AG08395 (cell line): Measurements from ENCODE around the gene ZNF79.

Experiments
- DNase-seq: peaks from one replicate; pipeline ENCODE4 v3.0.0; 2012; ENCODE audit warnings: mixed read lengths, low spot score

Gene ZNF79

DNA sequence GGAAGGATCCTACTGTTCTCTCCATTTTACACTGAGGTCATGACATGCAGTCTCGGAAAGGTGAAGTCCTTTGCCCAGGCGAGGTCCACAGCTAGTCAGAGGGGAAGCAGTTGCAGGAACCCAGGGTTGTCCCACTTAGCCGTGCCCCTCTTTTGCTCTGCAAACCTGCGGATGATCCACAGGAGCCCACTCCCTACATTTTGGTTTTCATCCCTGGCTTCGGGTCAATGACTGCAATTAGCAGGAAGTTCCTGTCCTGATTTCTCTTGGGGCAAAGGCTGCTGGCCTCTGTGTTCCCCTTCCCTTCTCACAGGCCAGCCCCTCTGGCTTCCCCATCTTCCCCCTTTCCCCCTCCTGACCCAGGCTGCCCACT, 25.9 kb upstream of the ZNF79 start:
- DNase-seq: no peak

DNA sequence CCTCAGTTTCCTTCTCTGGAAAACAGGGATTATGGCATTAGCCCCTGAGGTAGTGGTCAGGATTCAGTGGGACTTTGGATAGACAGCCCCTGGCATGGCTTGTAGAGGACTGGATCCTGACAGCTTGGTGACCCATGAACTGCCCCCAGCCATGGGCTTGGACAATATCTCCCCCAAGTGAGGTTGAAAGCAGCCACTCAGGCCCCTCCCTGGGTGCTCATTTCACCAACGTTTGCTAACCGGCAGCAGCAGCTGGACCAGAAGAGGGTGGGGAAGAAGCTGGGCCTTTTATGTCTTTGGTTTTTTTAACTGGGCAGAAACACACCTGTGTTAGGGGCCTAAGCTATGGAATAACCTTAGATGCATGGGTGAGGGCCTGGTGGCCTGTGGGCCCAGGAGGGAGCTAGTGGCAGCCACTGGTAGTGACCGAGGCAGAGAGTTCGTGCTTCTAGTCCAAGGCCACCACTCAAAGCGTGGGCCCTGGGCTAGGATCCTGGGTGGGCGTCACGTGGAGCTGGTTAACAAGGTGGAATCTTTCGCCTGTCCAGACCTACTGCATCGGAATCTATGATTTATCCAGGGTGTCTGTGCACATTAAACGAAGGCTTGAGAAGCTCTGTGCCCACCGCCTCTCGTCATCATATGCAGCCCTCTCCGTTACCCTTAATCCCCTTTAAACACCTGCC, 25.3 kb upstream of the ZNF79 start:
- no peak for DNase-seq

DNA sequence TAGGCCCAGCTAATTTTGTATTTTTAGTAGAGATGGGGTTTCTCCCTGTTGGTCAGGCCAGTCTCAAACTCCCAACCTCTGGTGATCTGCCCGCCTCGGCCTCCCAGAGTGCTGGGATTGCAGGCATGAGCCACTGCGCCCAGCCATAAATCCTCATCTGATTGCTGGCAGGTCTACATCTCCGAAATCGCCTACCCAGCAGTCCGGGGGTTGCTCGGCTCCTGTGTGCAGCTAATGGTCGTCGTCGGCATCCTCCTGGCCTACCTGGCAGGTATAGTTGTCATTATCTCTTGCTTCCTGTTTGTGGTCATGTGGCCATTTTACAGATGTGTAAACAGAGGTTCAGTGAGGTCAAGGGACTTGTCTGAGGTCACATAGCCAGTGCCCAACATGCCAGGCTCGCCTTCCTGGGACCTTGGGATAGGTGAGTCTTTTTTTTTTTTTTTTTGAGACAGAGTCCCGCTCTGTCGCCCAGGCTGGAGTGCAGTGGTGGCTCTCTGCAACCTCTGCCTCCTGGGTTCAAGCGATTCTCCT, 24.4 kb upstream of the ZNF79 start:
- DNase-seq: no peak

DNA sequence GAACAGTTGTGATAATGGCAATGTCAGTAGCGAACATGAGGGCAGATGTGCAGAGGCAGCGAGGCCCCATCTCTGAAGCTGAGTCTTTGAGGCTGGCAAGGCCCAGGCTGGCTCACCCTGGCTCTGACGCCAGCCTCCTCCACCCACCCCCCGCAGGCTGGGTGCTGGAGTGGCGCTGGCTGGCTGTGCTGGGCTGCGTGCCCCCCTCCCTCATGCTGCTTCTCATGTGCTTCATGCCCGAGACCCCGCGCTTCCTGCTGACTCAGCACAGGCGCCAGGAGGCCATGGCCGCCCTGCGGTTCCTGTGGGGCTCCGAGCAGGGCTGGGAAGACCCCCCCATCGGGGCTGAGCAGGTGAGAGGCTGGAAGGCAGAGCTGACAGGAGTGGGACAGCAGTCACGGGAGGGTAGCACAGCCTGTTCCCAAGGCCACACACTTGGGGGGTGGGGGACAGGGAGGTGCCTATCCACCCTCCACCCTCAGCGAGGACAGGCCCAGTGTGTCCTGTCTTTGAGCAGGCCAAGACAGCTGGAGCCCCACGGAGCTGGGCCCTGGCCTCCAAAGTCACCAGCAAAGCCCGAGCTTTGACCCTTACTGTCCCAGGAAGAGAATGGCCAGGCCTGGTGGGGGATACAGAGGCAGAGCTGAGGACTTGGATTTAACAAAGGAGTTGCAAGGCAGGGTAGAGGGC, 21.6 kb upstream of the ZNF79 start:
- DNase-seq: no peak

DNA sequence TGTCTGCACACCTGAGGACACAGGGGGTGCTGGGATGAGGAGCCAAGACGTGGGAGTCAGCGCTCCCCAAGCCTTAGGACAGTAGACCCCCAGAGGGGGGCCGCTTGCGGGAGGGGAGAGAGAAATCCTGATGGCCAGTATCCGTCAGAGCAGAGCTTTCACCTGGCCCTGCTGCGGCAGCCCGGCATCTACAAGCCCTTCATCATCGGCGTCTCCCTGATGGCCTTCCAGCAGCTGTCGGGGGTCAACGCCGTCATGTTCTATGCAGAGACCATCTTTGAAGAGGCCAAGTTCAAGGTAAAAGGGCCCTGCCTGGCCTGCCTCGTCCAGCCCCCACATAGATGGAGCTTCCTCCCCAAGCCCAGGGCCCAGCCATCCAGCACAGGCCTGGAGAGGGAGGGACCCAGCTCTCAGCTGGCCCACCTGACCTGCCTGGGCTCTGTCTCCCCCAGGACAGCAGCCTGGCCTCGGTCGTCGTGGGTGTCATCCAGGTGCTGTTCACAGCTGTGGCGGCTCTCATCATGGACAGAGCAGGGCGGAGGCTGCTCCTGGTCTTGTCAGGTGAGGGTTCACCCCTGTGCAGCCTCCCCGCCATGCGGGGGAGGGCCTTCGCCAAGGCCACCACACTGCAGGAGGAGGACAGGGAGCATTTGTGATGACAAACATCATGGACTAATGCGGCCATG, 20.5 kb upstream of the ZNF79 start:
- DNase-seq: no peak

DNA sequence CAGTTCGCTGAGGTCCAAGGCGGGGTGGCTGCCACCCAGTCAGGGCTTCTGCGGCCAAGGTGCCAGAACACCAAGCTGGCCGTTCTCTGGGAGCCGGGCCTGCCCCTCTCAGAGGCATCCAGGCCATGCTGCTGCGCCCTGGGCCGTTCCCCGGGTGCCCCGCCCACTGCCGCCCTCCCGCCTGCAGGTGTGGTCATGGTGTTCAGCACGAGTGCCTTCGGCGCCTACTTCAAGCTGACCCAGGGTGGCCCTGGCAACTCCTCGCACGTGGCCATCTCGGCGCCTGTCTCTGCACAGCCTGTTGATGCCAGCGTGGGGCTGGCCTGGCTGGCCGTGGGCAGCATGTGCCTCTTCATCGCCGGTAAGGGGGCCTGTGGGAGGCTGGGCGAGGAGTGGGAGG, 19.6 kb upstream of the ZNF79 start:
- no peak for DNase-seq

DNA sequence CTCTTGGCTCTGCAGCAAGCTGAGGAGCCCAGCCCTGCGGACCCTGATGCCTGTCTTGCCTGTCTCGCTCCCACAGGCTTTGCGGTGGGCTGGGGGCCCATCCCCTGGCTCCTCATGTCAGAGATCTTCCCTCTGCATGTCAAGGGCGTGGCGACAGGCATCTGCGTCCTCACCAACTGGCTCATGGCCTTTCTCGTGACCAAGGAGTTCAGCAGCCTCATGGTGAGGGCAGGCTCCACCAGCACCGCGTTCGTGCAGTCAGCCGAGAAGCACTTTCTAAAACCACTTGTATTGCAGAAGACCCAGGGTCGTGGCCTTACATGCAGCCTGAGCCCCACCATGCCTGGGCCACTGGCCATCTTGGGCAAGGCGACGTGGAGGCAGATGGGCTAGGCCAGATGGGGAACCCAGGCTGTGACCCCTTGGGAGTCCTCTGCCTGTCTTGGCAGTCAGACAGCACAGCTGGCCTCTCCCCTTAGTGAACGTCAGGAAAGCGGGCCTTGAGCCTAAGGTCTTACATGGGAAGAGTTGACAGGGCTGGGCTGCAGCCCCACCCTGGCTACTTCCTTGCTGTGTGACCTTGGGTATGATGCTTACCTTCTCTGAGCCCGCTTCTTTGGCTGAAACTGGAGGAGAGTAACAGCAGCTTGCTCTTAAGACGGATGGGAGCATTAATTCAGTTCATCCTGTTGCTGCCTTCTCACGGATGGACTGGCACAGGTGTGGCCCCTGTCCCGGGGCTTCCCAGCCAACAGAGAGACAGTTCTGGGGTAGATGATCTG, 18.6 kb upstream of the ZNF79 start:
- DNase-seq: no peak

DNA sequence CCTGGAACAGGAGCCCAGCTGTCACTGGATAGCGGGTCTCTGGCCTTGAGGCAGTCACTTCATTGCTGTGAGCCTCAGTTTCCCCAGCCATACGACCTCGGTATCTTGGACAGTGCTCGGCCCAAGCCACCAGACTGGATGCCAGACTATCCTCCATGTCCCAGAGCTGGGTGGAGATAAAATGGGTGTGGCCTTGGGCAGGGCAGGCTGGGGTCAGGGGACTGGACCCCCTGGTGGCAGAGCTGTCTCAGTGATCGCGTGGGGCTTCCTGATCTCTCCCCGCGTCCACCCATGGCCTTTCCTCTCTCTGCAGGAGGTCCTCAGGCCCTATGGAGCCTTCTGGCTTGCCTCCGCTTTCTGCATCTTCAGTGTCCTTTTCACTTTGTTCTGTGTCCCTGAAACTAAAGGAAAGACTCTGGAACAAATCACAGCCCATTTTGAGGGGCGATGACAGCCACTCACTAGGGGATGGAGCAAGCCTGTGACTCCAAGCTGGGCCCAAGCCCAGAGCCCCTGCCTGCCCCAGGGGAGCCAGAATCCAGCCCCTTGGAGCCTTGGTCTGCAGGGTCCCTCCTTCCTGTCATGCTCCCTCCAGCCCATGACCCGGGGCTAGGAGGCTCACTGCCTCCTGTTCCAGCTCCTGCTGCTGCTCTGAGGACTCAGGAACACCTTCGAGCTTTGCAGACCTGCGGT, 17.2 kb upstream of the ZNF79 start:
- no peak for DNase-seq

DNA sequence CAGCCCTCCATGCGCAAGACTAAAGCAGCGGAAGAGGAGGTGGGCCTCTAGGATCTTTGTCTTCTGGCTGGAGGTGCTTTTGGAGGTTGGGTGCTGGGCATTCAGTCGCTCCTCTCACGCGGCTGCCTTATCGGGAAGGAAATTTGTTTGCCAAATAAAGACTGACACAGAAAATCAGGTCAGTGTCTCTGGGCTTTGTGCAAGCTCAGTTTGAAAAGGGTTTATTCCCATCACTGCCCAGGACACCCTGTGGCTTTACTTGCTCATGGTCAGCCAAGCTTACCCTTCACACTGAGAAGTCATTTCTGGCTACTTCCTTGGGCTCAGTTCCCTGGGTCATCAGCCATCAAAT, 16.7 kb upstream of the ZNF79 start:
- no peak for DNase-seq

DNA sequence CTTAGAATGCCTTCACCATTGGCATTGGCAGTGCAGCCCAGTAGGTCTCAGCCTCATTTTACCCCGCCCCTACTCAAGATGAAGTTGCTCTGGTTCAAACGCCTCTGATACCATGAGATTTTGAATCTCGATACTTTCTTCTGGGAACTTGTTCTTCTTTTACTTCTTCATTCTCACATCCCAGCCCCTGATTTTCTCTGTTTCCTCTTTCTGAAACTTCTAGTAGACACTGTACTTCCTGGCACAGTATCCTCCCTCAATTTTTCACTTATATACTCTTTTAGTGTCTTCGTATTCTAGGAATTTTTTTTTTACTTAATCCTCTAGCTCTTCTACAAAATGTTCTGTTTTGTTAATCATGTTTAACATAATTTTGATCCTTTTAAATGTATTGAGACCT, 13.1 kb upstream of the ZNF79 start:
- no peak for DNase-seq

DNA sequence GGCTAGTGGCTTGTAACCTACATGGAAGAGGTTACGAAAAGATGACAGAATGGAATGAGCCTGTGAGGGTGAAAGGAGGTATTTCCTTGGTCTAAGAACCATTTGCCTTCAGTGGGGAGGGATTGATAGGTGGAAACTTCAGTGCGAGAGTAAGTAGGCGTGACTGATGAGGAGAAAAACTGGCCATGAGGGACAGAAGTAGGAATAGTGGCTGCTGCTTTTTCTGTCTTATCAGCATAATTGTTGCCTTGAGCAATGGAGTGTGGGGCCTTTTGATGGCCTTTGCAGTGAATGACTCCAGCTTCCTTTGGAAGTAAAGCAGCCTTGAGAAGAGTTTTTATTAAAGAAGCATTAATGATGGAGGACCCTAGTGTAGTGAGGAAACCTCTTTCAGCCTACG, 9.0 kb upstream of the ZNF79 start:
- no peak for DNase-seq

DNA sequence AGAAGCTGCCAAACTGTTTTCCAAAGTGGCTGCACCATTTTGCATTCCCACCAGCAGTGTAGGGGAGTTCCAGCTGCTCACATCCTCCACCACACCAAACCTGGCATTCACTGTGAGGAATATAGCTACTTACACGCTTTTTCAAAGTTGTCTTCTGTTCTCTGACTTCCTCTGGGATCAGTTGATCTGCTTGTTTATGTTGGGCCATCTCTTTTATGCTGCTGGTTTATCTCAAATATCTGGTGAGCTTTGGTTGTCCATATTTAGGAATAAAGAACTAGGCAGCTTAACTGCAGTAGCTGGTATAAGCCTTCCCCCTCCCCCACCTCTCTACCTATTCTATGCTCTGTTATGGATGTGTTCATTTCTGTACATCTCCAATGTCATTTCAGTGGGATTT, 8.5 kb upstream of the ZNF79 start:
- no peak for DNase-seq

DNA sequence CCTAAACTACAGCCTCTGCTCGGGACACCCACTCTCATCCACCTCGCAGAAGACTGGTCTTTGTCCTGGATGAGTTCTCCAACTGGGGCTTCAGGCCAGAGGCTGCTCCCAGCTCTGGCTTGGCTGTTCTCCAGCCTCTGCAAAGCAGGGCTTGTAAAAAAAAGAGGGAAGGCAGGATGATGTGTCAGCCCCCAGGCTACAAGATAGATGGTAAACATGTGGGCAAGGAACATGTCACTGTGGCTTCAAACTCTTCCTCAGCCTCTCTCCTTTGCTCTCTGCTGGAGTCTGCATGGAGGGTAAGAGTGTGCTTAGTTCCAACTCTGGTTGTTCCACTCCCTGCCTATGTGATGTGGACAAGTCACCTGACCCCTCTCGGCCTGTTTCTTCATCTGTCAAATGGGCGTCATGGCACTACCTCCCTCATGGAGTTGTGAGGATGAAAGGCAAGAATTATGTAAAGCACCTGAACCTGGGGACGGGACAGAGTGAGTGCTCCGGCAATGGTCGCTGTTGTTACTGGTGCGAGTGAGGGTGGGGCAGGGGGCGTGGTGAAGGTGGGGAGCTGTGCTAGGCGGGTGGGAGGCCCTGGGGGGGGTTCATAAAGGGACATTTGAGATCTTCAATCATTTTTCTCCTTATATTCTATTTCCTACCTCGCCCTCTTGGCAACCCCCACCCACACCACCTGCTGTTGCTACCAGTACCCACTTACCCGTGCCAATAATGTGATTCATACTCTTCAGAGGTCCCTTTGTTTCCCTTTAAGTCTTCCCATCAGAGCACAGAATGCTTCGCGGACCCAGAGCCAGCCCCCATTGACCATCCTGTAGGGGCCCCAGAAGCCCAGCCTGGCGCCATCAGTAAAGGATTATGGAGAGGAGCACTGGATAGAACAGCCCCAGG, 6.8 kb upstream of the ZNF79 start:
- DNase-seq: peak; percentile 52

DNA sequence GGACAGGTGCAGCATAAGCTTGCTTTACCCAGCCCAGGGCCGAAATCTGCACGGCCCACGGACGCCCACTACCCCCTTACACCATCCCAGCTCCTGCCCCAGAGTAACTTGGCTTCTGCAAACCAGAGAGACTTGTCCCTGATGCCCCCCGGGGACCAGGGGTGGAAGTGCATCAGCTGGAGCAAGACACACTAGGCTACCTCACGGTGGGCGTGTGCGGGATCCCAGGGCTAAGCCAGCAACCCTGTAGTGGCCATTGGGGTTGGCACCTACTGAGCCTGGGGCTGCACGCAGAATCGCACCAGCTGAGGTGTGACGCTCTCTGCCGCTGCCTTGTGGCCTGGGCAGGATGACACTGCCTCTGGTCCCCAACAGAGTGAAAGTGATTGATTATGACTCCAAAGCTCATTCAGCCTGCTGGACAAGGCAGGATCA, 6.1 kb upstream of the ZNF79 start:
- no peak for DNase-seq

DNA sequence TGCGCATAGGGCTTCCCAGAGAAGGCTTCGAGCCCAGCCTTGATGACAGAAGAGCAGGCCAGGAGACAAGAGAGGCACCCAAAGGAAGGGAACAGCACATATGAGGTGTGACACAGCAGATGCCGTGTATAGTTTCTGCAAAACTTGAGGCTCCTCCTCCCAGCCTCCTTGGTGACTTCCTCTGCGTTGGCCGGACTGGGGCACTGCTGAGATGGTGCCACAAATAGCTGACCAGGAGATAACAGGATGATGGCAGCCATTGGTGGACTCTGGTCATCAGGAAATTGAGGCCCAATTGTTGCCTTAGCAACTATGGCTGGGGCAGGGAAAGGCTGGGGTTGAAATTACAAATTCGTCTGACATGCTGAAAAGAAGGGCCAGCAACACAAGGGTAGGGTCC, 4.8 kb upstream of the ZNF79 start:
- DNase-seq: no peak

DNA sequence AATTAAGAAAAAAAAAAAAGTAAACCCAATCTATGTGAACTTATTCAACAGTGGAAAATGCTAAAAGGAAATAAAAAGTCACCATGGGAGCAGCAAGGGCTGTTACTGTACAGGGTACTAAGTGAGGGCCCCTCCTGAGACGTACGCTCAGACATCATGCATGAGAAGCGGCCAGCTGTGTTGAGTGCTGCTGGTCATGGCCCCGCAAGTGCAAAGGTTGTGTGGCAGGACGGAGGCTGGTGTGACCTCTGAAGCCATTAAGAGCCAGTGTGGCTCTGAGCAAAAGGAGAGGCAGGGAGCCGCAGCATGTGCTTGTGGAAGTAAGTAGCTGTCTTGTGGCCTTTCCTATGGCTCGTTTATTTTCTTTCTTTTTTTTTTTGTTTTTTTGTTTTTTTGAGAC, 3.1 kb upstream of the ZNF79 start:
- DNase-seq: no peak

DNA sequence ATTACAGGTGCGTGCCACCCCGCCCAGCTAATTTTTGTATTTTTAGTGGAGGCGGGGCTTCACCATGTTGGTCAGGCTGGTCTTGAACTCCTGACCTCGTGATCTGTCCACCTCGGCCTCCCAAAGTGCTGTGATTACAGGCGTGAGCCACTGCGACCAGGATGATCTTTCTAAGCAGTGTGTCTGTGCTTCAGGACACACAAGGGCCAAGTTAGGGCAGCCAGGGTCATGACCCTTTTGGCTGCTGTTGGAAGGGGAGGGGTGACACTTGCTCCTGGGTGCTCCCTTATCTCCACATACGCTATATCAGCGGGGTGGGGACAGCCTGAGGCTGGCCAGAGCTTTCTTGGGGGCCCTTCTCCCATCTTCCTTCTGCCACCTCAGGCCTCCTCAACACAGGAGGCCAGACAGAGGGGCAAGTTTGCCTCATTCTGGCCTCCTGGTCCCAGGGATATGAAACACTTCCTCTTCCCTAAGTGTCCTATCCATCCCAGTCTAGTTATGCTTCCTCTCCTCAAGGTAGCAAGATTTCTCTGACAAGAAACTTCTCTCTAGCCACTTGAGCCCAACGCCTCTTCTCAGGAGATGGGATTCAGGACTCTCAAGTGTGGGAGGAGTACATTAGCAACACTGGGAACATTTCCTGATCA, 1.9 kb upstream of the ZNF79 start:
- no peak for DNase-seq

DNA sequence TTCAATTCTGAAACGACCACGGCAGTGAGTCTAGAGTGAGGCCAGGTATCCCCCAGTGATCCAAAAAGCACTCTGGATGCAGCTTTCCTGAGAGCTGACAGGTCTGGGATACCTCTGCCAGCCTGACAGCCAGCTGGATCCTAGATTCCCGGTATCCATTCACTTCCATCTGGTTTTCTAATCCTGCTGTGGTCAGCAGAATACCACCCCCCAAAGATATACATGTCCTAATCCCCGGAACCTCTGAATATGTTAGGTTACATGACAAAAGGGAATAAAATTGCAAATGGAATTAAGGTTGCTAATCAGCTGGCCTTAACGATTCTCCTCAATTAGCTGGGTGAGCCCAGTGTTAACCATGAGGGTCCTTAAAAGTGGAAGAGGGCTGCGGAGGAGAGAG, 1.4 kb upstream of the ZNF79 start:
- no peak for DNase-seq

DNA sequence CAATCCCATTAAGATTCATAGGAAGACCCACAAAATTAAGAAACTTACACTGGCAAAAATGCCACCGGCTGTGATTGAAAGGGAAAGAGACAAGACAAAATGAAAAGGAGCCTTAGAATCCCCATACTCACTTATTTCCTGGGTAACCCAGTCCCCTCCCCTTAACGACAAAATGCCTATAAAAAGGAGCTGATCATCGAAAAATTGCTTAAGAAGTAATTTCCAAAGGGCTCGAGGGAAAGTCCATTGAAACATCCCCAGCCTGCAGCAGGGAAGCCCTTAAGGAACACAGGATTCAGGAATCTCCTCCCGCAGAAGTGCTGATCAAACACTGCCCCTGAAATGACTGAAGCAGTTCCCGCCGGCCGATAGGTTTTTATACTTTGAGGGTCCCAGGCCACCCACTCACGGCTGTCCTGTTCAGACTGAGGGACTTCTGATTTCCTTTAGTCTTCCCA, 677 bp upstream of the ZNF79 start:
- peak; percentile 44 for DNase-seq

DNA sequence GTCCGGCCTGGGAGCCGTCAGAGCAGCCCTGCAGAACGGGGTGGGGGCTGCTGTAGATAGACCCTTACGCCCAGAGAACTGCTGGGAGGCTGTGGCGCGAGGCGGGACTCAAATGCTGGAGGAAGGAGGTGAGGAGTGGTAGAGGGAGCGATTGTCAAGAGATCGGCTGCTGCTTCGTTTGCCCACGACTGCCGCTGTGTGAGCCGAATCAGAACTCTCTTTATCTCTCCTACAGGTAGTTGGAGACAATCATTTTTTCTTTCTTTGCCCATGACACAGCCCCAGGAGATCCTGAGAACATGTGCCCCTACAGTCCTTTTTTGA, 456 bp downstream of the ZNF79 start:
- no peak for DNase-seq
